ENCODE results near the gene HOXA7.

The HOXA7 gene

DNA sequence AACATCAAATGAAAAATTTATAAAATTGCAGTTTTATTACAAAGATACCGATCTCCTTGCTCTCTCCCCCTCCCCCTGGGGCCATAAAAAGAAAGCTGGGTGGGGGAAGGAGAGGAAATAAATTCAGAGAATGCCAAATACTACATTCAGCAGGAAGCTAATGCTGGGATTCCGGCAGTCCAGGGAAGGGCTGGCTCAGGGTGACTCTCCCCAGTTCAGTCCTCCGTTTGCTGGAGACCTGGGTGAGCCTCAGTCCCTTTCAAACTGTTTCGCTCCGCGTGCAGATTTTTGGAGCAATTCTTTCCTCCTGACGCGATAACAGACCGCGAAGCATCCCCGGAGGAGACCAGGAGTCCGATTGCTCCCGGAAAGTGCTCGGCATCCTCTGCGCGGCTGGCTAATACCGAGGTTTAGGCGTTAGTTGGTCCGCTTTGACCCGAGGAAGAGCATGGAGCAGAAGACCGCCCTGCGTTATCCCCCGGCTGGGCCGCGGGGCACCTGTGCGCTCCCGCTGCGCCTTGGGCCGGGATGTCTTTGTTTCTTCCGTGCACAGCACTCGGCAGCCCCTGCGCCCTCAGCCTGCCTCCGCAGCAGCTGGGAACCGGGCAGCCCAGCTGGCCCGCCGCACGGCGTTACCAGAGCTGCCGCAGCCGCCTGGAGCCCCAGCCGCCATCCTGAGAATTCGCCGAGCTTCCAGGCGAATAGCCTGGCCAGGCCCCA is 50.1 kb downstream of the HOXA7 start:
- TF ChIP-seq, protein P1, sequence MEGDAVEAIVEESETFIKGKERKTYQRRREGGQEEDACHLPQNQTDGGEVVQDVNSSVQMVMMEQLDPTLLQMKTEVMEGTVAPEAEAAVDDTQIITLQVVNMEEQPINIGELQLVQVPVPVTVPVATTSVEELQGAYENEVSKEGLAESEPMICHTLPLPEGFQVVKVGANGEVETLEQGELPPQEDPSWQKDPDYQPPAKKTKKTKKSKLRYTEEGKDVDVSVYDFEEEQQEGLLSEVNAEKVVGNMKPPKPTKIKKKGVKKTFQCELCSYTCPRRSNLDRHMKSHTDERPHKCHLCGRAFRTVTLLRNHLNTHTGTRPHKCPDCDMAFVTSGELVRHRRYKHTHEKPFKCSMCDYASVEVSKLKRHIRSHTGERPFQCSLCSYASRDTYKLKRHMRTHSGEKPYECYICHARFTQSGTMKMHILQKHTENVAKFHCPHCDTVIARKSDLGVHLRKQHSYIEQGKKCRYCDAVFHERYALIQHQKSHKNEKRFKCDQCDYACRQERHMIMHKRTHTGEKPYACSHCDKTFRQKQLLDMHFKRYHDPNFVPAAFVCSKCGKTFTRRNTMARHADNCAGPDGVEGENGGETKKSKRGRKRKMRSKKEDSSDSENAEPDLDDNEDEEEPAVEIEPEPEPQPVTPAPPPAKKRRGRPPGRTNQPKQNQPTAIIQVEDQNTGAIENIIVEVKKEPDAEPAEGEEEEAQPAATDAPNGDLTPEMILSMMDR (IDR thresholded peaks at IDR 0.05; ENCODE audit: low read depth, low read length, missing control alignments): no peak
- no peak for DNase-seq (ENCODE audit: extremely low read depth, low read depth)
- H3K4me3 ChIP-seq (replicated peaks; ENCODE audit: low read depth, low read length): no peak overlapping the region

DNA sequence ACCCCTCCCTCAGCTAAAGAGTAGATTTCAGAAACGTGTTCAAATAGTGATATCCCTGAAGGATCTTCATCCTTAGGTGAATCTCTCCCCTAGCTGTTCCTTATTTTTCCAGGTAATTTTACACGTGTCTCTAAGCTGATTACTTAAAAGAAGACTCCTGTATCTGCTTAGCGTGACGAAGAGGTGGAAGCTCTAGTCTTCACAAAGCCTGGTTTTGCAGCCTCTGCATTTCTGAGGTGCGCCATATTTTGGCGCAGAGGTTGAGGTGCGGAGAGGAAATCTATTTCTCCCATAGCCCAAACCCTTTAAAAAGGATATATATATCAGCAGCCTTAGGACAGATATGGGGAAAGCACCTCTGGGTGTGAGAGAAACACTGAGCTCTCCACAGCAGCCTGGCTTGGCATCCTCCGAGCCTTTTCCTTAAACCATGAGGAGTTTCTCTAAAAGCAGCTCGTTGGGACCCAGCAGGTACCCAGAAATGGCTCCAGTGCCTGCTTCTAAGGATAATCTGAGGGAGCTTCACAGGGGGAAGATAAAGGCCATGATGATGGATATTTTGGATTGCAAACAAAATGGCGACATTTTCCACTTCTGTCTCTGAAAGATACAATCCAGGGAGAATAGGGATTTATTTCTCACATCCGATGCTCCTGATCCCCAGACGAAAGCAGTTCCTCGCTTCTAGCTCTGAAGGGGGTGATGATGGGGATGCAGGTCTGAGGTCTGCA is 51.0 kb downstream of the HOXA7 start:
- H3K4me3 ChIP-seq (replicated peaks; ENCODE audit: low read depth, low read length): no peak overlapping the region
- TF ChIP-seq, protein P1 (IDR thresholded peaks at IDR 0.05; ENCODE audit: low read depth, low read length, missing control alignments): no peak
- no peak for DNase-seq (ENCODE audit: extremely low read depth, low read depth)

DNA sequence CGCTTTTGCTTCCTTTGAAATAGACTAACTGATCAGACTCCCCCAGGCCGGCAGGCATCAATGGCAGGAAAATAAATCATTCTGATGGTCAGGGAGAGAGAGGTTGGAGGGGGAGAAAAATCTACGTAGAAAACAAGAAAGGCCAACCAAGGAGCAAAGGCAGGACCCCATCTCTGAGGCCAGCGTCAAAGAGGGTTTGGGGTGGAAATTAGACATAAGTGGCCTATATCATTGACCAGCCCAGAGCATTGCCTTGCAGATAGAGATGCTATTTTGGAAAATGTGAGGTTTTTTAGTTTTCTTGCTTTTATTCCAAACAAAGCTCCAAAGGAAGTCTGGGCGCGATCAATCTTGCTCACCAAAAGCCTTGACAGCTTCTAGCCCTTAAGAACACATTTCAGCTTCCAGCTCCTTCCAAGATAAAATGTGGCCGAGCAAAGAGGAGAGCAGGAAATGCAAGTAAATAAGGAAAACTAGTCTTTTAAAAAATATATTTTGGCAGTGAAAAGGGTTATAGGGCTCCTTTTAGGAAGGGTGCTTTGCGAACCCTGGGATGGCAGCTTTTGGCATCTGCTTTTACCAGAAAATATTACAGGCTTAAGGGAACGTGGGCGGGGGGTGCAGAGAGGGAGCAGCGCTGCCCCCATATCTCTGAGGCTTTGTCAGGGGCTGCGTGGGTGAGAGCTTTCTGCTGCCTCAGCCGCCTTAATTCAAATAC is 52.0 kb downstream of the HOXA7 start:
- no peak for DNase-seq (ENCODE audit: extremely low read depth, low read depth)
- TF ChIP-seq, protein P1 (IDR thresholded peaks at IDR 0.05; ENCODE audit: low read depth, low read length, missing control alignments): no peak
- H3K4me3 ChIP-seq (replicated peaks; ENCODE audit: low read depth, low read length): no peak overlapping the region
